Measurements from ENCODE around the gene ABLIM3. TPM values are rescaled to one million over a fixed set of nuclear protein-coding genes. Genes with fewer than 3 reads are reported as not detected.

Gene ABLIM3
- total RNA-seq, 1 experiment from 2014 or later, result 7.0 TPM

DNA sequence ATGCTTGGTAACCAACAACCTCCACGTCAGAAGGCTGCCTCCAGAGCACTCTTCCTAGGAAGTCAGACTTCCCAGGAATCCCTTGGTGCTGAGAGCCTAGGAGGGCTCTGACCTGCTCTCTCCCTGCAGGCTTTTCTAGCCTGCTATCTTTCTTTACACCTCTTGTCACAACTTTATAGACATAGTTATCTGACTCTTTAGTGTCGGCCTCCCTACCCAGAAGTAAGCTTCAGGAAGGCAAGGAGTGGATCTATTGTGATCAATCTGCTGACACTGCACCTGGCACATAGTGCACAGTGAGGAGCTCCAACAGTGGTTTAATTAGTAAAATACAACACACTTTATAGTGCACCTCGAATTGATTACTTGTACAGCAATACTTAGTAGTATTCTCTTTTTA lies 132.7 kb downstream of the ABLIM3 start:
- DNase-seq (ENCODE audit: extremely low read depth, low read depth), result no peak

DNA sequence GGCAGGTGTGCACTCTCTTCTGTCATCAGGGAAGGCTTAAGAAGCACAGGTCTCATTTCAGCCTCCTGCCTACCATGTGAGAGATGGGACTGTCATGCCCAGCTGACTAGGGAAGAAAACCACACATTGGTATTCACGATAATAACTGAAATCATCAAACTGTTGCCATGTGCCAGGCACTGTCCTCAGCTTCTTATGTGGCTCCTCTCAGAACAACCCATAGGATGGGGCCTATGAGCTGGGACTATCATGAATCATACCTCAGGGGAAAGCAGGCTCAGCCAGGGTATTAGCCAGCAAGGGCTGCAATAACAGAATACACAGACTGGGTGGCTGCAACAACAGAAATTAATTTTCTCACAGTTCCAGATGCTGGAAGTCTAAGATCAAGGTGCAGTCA lies 133.6 kb downstream of the ABLIM3 start:
- DNase-seq (ENCODE audit: extremely low read depth, low read depth), result no peak

DNA sequence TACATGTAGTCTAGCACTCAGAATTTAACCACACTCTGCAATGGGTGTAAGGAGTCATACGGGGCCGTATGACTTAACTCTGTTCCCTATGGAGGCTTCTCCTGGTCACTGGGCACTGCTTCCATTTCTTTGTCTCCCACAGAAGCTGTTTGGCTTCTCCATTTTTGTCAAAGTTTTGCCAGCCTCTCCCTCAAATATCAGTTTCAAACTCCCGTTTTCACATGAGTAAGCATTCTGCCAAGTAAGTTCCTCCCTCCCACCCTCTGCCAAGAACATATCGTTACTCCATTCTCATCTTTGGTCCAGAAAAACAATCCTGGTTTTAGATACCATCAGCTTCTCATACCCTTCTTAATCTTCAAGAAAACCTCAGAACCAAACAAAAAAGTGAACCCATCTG lies 136.5 kb downstream of the ABLIM3 start:
- DNase-seq (ENCODE audit: extremely low read depth, low read depth), result no peak

DNA sequence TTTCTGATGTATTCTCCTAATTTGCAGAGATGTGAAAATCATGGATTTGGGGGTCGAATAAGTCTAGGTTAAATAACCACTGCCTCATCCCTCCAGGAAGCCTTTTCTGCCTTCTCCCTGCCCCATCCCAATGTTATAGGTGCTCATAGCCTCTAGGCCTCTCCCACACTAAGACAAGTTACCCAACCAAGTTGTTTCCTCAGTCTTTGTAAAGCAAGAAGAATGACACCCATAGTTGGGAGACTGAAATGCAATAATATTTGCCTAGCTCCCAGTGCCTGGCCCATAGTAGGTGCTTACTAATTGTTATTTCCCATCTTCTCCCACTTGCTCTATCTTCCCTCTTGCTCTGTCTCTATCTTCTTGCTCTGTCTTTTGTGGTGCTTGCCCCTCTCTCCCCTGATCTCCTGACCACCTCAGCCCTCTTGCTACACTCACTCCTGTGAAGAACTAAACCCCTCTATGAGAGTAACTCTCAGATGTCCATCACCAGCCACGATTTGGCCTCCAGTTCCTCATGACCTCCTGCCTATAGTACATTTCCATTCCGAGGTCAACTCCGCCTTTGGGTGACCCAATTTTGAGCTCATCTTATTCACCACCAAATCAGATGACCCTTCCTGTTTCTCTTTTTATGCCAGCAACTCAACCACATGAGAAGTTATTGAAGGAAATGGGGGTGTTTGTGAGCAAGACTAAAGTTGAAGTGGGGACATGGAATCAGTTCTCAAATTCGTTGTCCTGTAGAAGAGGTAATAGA lies 137.3 kb downstream of the ABLIM3 start:
- no peak for DNase-seq (ENCODE audit: extremely low read depth, low read depth)

DNA sequence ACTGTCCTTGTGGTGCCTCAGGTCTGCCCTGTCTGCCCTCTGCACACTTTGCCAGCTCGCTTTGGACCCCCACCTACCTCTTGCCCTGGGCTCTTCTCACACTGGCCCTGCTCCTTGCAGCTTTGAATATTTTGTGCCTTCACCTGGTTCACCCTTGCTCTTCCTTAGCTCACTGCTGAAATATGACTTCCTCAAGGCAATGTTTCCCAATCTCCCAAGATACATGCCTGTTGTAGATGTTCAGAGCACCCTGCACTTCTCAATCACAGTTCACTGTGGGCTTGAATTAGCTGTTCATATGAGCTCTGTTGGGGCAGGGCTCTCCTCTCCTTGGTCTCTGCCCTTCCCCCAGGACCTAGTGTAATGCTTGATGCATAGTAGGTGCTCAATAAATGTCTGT lies 138.4 kb downstream of the ABLIM3 start:
- DNase-seq (ENCODE audit: extremely low read depth, low read depth), result no peak

DNA sequence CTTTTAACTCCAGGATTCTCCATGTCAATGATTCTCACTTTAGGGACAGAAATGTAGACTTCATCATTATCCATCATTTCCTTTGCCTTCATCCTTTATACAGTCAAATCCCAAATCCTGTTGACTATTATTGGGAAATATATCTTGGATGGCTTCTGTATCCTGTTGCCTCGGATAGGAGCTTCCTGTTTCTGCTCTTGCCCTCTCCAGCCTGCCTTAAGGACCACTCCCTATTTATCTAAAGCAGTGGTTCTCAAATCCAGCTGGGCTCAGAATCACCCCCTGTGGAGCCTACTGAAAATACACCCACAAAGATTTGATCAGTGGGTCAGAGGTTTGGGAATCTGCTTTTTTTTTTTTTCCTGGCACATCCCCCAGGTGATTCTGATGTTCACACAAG lies 138.8 kb downstream of the ABLIM3 start:
- no peak for DNase-seq (ENCODE audit: extremely low read depth, low read depth)

DNA sequence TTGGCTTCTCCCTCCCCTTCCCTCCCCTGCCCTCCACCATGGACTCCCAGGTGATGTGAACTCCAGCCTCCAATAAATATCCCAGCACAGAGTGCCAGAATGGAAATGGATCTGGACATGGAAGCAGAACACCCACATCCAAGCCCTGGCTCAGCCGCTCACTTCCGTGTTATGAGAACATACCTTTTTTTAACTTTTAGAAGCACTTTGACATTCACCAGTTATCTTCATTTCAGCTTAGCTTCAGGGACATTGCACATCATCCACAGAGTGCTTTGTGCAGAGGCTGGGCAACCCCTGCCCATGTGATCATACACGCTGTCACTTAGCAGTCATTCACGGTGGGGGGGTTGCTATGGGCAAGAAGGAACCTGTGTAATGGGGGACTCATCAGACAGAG lies 139.5 kb downstream of the ABLIM3 start:
- no peak for DNase-seq (ENCODE audit: extremely low read depth, low read depth)

DNA sequence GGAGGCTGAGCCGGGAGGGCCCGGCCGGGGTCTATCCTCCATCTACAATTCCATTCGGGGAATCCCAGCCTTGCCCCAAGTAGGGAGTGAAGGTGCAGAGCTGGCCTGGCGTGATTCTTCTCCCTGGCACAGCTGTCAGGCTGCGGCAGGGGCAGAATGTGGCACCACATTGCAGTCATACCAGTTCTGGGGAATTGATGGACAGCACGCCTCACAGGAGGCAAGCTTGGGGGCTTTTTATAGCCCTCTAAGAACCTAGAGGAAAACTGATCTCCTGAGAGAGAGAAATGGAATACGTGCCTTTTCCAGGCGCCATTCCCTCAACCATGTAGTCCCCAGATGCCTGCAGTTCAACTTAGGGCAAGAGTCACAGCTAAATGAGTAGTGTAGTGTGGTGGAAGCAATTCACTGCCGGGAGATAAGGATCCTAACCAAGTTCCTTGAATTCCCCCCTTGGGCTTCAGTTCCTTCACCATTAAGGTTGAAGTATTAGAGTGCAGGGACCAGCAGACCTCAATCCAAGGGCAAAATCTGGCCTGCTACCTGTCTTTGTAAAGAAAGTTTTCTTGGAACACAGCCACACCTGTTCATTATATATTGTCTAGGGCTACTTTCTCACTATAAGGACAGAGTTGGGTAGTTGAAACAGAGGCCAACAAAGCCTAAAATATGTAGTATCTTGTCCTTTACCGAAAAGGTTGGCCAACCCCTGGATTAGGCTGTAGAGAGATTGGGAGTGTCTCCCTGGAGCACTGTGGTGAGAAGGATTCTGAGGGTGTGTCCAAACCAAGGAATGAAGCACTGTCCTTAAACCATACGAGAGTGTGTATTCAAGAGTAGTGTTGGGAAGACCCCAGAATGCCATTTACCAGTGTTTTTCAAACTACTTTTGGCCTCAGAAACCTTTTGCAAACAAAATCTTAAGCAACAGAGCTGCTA lies 141.0 kb downstream of the ABLIM3 start:
- no peak for DNase-seq (ENCODE audit: extremely low read depth, low read depth)

DNA sequence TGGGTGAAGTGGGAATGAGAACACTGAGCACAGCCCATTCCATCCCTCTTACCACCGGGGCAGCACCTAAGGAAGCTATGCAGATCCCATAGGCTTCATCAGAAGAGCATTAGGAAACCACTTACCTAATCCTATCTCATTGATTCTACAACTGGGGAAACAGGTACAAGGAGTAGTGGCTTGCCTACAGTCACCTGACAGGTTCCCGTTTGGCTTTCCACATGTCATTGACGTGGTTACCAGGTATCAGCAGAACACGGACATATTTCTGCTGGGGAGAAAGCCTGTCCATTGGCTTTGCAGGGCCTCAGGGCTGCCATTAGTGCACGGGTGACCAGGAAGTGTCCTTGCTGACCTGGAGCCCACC lies 141.7 kb downstream of the ABLIM3 start:
- no peak for DNase-seq (ENCODE audit: extremely low read depth, low read depth)

DNA sequence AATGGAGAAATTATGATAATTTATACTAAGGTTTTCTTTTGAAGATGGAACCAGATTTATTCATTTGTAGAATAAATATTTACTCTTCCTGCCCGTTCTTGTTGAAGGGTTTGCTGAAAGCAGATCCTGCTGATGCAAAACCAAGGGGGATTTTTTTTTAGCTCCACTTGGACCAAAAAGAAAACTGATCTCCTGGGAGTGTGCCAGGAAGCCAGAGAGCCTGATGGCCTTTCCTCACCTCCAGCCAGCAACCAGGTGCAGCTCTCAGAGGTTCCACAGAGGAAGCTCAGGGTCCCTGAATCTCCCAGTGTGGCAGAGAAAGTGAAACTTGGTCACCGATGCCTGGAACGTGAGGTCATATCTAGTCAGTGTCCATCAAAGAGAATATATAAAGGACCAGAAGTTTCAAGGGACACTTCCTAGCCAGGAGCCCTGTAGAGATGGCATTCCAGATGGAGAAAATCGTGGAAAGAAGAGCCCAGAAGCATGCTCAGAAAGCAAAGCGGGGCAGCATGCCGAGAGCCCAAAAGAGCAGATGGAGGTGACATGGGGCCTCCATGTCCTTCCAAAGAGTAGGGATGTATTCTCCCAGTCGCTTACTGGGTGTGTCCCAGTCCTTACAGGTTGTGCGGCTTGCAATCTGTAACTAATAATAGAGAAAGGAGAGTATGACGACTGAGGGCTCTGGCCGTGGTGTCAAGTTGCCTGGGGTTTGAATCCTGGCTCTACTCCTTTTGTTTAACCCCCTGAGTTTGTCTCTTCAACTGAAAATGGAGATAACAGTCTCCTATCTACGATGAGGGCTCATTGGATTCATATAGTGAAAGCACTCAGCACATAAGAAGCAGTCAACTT lies 142.6 kb downstream of the ABLIM3 start:
- no peak for DNase-seq (ENCODE audit: extremely low read depth, low read depth)

DNA sequence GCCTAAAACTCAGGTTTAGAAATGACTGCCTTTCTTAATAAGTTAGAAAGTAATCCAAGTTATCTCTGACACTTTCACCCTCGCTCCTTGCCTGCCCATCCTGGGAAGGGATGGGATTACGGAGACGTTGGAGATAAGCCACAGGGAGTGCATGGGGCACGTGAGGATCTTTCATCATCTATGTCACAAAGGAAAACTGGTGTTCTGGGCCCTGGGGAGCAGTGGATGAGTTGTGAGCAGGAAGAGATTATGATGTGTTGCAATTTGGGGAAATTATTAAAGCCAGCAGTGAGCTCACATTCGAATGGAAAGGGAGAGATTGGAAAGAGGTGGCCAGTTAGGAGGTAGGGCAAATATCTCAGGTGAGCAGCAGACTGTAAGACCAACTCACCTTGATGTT lies 143.2 kb downstream of the ABLIM3 start:
- DNase-seq (ENCODE audit: extremely low read depth, low read depth), result no peak

DNA sequence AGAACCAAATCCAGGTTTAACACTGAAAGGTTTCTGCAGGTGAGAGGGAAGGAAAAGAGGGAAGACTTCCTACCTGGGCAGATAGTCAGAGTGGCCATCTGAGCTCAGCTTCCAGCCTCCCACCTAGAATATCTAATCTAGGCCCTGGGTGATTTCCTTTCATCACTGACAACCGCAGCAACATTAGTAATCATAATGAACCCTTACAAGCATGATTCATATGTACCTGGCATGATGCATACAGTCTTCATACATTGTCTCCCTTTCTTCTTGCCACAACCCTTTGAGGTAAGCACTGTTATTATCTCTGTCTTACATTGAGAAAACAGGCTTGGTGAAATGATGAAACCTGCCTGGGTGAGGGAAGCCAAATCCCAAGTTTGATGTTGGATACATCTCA lies 143.9 kb downstream of the ABLIM3 start:
- DNase-seq (ENCODE audit: extremely low read depth, low read depth), result no peak

DNA sequence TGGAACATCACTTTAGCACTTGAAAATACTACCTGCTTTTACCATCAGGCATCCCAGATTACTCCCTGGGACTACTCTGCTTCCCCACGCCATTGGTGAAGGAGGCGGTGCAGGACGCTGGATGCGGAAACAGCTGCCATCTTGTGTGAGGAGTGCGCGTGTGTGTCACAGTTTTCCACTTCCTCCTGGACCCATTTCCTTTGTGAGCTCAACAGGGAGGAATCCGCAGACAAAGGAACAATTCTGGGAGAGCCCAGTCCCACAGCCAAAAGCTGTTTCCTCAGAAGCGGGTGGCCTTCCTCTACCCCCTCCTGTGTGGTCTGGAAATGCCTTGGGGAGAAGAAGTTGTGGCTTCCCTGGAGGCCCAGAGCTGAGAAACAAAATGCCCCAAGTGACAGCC lies 147.1 kb downstream of the ABLIM3 start:
- no peak for DNase-seq (ENCODE audit: extremely low read depth, low read depth)

DNA sequence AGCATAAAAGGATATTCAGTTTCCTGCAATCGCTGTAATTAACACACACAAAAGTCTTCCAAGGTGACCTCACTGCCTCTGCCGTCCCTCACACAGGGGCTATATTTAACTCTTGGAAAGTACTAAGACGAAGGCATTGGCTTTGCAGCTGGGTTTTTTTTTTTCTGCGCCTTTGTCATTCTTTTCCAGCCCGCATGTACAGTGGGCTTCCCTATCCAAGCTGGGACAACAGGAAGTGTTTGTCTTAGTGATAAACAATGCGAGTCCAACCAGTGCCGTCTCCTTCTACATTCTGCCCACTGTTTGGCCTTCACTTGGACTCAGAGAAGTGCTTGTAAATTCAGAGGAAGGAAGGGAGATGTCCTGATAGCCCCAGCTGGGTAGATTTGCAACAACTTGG lies 148.0 kb downstream of the ABLIM3 start:
- no peak for DNase-seq (ENCODE audit: extremely low read depth, low read depth)

DNA sequence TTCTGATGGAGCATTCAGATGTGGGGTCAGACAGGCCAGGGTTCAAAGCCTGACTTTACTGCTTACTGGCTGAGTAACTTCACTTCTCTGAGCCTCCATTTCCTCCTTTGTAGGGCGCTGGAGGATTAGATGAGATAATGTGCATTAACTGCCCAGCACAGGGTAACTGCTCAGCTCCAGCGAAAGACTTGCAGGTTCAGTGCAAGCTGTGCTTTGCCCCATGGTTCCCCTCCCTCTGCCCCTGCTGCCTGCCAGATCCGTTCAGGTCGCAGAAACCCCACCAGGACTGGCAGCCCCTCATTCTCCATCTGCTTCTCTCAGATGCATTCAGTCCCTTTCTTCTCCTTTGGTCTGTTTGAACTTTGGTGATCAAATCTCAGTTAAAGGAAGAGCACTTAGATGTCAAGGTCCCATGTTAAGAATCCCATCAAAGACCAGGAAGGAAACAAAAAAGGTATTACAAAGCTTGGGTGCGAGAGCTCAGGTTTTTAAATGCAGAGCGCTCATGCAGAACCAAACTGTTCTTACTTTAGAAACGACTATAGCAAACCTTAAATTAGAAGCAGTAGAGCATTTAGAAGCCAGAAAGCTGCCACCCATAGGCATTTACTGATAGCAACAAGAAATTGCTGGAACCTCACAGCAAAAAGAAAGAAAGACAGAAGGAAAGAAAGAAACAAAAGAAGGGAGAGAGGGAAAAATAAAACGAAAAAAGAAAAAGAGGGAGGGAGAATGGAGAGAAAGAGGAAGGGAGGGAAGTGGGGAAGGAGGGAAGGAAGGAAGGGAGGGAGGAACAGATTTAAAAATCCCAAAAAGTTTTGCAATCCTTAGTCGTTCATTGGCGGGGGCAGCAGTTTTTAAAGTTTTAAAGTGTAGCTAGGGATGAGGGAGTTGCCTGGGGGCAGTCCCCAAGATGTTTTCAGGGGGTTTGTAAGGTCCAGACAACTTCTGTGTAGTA lies 153.9 kb downstream of the ABLIM3 start:
- DNase-seq (ENCODE audit: extremely low read depth, low read depth), result no peak

DNA sequence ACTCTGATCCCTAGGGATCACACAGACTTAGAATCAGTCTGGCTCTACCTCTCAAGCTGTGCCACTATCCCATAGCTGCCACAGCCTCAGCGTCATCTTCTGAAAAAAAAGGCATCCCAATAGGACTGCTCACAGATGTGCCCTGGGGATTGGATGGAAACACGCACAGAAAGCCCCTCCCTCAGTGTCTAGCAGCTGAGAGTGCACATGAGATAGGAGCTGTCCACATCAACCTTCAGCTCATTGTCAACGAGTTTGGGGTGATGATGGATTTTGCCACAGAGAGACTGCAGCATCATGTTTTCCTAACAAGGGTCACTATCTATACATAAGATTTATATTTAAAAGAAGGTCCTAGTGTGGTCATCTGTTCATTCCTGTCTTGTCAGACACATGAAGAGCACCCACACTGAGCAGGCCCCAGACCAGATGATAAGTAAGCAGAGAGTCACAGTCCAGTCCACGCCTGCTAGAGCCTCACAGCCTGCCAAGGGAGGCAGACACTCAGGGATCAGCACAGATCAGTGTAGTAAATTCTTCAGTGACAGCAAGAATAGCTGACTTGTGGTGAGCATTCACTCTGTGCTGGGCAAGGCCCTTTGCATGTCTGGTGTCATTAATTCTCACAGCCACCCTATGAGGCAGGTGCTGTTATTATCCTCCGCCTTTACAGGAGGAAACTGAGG lies 156.2 kb downstream of the ABLIM3 start:
- no peak for DNase-seq (ENCODE audit: extremely low read depth, low read depth)

DNA sequence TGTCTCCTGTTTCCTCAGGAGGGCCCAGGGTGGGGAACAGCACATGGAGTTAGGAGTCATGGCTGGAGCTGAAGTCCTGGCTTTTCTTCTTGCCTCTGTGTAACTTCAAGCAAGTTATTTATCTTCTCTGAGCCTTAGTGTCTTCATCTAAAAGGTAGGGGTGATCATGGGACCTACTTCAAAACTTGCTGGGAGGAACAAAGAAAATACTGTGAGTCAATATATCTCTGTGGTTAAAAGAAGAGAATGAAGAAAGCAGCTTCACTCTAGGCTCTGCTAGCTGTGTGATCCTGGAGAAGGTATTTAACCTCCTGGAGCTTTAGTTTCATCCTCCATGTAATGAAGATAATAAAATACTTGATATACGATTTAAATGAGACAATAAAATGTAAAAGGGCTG lies 156.9 kb downstream of the ABLIM3 start:
- DNase-seq (ENCODE audit: extremely low read depth, low read depth), result no peak

DNA sequence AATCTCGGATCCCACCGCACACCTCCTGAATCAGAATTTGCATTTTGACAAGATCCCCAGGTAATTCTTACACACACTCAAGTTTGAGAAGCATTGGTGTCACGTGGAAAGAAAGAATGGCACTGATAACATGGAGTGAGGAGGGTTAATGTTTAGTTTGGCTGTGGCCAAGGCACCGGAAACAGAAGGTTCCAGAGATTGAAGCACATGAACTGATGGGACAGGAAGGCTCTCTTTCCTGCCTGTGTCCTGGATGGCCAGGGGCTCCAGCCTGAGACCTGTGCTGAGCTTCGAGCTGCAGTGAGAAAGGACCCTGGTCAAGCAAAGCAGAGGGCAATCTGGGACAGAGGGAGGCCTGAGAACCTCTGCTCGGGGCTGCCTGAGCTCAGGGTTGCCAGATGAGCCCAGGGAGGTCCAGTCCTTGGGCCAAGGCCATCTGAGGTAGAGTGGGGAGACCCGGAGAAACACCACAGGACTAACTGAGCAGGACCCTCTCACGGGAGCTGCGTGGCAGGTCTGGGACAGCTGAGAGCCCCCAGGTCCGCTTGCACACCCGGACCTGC lies 157.6 kb downstream of the ABLIM3 start:
- no peak for DNase-seq (ENCODE audit: extremely low read depth, low read depth)

DNA sequence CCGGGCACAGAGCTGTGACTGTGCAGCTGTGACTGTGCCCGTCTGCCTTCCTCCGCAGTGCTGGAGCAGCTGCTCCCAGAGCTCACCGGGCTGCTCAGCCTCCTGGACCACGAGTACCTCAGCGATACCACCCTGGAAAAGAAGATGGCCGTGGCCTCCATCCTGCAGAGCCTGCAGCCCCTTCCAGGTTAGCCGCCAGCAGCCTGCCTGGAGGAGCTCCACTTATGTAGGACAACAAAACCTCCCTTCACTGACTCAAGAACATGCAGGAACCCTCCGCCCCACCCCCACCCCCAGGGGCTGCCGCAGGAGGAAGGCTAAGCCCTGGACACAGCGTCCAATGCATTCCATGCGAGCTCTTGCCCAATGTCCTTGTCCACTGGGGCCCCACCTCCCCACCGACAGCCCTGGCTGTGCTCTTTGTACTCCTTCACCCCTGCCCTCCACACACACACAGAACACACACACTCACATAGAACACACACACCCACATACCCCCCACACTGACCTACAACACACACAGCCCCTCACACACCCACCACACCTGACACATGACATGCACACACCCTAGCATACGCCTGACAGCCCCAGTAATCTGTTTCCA lies 158.3 kb downstream of the ABLIM3 start:
- DNase-seq (ENCODE audit: extremely low read depth, low read depth), result no peak
